GM23338 (cell line): ENCODE results near the gene STAT4. TPM values are rescaled to one million over a fixed set of nuclear protein-coding genes. Genes with fewer than 3 reads are reported as not detected.

ENCODE experiments used
- ATAC-seq: fragments of 200-7000 bp; cut with Tn5 transposase; 3 replicates; pipeline ENCODE4 v1.9.1; 2020
- DNase-seq: peaks from one replicate; pipeline ENCODE4 v3.0.0-alpha.2; 2015; ENCODE audit warnings: low spot score
- H2AFZ ChIP-seq: fragments of 200-600 bp; sonication (generic); 2 replicates; pipeline ENCODE4 v1.8.0; 2016; ENCODE audit warnings: antibody characterized with exemption, mild to moderate bottlenecking, moderate library complexity
- H3F3A ChIP-seq: fragments of 200-600 bp; sonication (generic); replicated peaks from 2 replicates; pipeline ENCODE4 v1.8.0; 2017; ENCODE audit warnings: antibody characterized with exemption, mixed run types, low read depth
- H3K27ac ChIP-seq: fragments of 200-600 bp; sonication (generic); 2 replicates; pipeline ENCODE4 v1.6.1; 2016; ENCODE audit warnings: low read depth
- H3K27me3 ChIP-seq: fragments of 200-600 bp; sonication (generic); 2 replicates; pipeline ENCODE4 v1.8.0; 2016; ENCODE audit warnings: mild to moderate bottlenecking, mixed run types, moderate library complexity; ENCODE audit not compliant: insufficient read depth
- H3K36me3 ChIP-seq: fragments of 200-600 bp; sonication (generic); 2 replicates; pipeline ENCODE4 v1.8.0; 2016; ENCODE audit warnings: mild to moderate bottlenecking; ENCODE audit not compliant: insufficient read depth
- H3K4me1 ChIP-seq: fragments of 200-600 bp; sonication (generic); 2 replicates; pipeline ENCODE4 v1.8.0; 2016; ENCODE audit warnings: mild to moderate bottlenecking, moderate library complexity; ENCODE audit not compliant: insufficient read depth
- H3K4me2 ChIP-seq: fragments of 200-600 bp; sonication (generic); 2 replicates; pipeline ENCODE4 v1.7.1; 2017; ENCODE audit warnings: mixed run types
- H3K4me3 ChIP-seq: fragments of 200-600 bp; sonication (generic); 2 replicates; pipeline ENCODE4 v1.6.1; 2016; ENCODE audit warnings: mixed run types
- H3K79me2 ChIP-seq: fragments of 200-600 bp; sonication (generic); replicated peaks from 2 replicates; pipeline ENCODE4 v1.8.0; 2017; ENCODE audit warnings: mild to moderate bottlenecking; ENCODE audit not compliant: insufficient read depth
- H3K9me2 ChIP-seq: fragments of 200-600 bp; sonication (generic); 2 replicates; pipeline ENCODE4 v1.8.0; 2017; ENCODE audit not compliant: insufficient read depth
- H4K20me1 ChIP-seq: fragments of 200-600 bp; sonication (generic); replicated peaks from 2 replicates; pipeline ENCODE4 v1.8.0; 2017; ENCODE audit warnings: mild to moderate bottlenecking; ENCODE audit not compliant: insufficient read depth
- H3K27ac Mint-ChIP-seq: 2 replicates; pipeline ENCODE4 v1.8.0; 2020; ENCODE audit warnings: inconsistent platforms, mild to moderate bottlenecking, moderate library complexity, mixed read lengths
- H3K27me3 Mint-ChIP-seq: 3 replicates; pipeline ENCODE4 v1.8.0; 2022; ENCODE audit warnings: low read depth, mild to moderate bottlenecking, moderate library complexity, mixed read lengths, inconsistent platforms; ENCODE audit not compliant: insufficient read depth, poor library complexity
- H3K36me3 Mint-ChIP-seq: 3 replicates; pipeline ENCODE4 v1.8.0; 2021; ENCODE audit warnings: low read depth, mild to moderate bottlenecking, inconsistent platforms, moderate library complexity, mixed read lengths
- H3K4me1 Mint-ChIP-seq: 3 replicates; pipeline ENCODE4 v1.8.0; 2020; ENCODE audit warnings: mild to moderate bottlenecking, inconsistent platforms, mixed read lengths
- H3K4me3 Mint-ChIP-seq: 3 replicates; pipeline ENCODE4 v1.8.0; 2021; ENCODE audit warnings: moderate library complexity, mild to moderate bottlenecking, inconsistent platforms, mixed read lengths
- H3K9me3 Mint-ChIP-seq: 3 replicates; pipeline ENCODE4 v1.8.0; 2020; ENCODE audit warnings: moderate library complexity, mild to moderate bottlenecking, inconsistent platforms, mixed read lengths
- CREB1 ChIP-seq: fragments of 250-450 bp; sonication (Bioruptor Pico); IDR thresholded peaks from 2 replicates; pipeline ENCODE4 v1.5.0; 2020; ENCODE audit warnings: low read depth, mild to moderate bottlenecking, moderate library complexity
- CTCF ChIP-seq, 2 experiments: fragments of 200-600 bp in 1 of 2; sonication (generic) in 1 of 2; conservative IDR thresholded peaks; 2 replicates each; pipeline versions ENCODE4 v1.5.1 to v1.6.1; 2016 to 2017; ENCODE audit warnings: antibody characterized with exemption in 2 of 2, low read depth in 2 of 2, mild to moderate bottlenecking in 2 of 2, moderate library complexity in 1 of 2
- ETS1 ChIP-seq: IDR thresholded peaks from 2 replicates; pipeline ENCODE4 v1.6.1; 2016; ENCODE audit warnings: antibody characterized with exemption
- EZH2 ChIP-seq: fragments of 200-600 bp; sonication (generic); IDR thresholded peaks from one replicate; pipeline ENCODE4 v1.8.0; 2017; ENCODE audit warnings: antibody characterized with exemption, mild to moderate bottlenecking, low read depth; ENCODE audit not compliant: unreplicated experiment
- EZH2phosphoT487 ChIP-seq: fragments of 200-600 bp; sonication (generic); IDR thresholded peaks from one replicate; pipeline ENCODE4 v1.8.1; 2018; ENCODE audit warnings: antibody characterized with exemption; ENCODE audit not compliant: unreplicated experiment
- JUNB ChIP-seq: IDR thresholded peaks from one replicate; pipeline ENCODE4 v1.6.1; 2016; ENCODE audit warnings: antibody characterized with exemption; ENCODE audit not compliant: unreplicated experiment
- NANOG ChIP-seq: IDR thresholded peaks from 2 replicates; pipeline ENCODE4 v1.6.1; 2016; ENCODE audit warnings: antibody characterized with exemption, borderline replicate concordance
- POLR2AphosphoS5 ChIP-seq: IDR thresholded peaks from 2 replicates; pipeline ENCODE4 v1.6.1; 2016; ENCODE audit warnings: antibody characterized with exemption, low read depth
- STAT1 ChIP-seq: IDR thresholded peaks from one replicate; pipeline ENCODE4 v1.6.1; 2016; ENCODE audit warnings: antibody characterized with exemption; ENCODE audit not compliant: unreplicated experiment
- ZNF331 ChIP-seq: fragments of 250-450 bp; sonication (Bioruptor Pico); IDR thresholded peaks from 2 replicates; pipeline ENCODE4 v1.5.0; 2020; ENCODE audit warnings: low read depth, mild to moderate bottlenecking, moderate library complexity
- ZNF462 ChIP-seq: fragments of 250-450 bp; sonication (Bioruptor Pico); IDR thresholded peaks from 2 replicates; pipeline ENCODE4 v1.5.0; 2020; ENCODE audit warnings: mild to moderate bottlenecking, moderate library complexity
- polyA plus RNA-seq: library from polyadenylated mRNA; unstranded; fragments of >200 nt; fragmentation: Nextera tagmentation; extraction: Ambion mirVana; gene quantifications from 2 replicates; pipeline ENCODE4 v1.2.1, GENCODE V29; 2016
- total RNA-seq: library from RNA; depleted of rRNA; stranded (reverse); fragments of >200 nt; shearing (Covaris generic); gene quantifications from 2 replicates; pipeline ENCODE4 v1.2.3, GENCODE V29; 2014

Gene STAT4
- total and polyA plus RNA-seq, 2 experiments from 2014 or later: 0.52 to 0.86 TPM

GRCh38 chr2:191114403-191114886, 36.3 kb downstream of the STAT4 start:
- no peaks in the 10 kb centered on the region for H3K36me3 ChIP-seq
- DNase-seq: no peak
- no peaks in the 10 kb centered on the region for H3K4me1 Mint-ChIP-seq
- H3K4me3 Mint-ChIP-seq: no peak overlapping the region
- H4K20me1 ChIP-seq: no peaks in the 10 kb centered on the region
- TF ChIP-seq EZH2 (no peak), CREB1 (CRISPR knock-in tag) (no peak), JUNB (no peak), EZH2phosphoT487 (no peak), NANOG (no peak), ZNF331 (no peak), ZNF462 (CRISPR knock-in tag) (no peak)
- H3K4me3 ChIP-seq: no peak overlapping the region
- H3K27me3 Mint-ChIP-seq: no peaks in the 10 kb centered on the region
- H3K9me3 Mint-ChIP-seq: no peaks in the 10 kb centered on the region
- no peaks in the 10 kb centered on the region for H3K4me1 ChIP-seq
- H3F3A ChIP-seq: no peaks in the 10 kb centered on the region
- no peak for ATAC-seq
- H3K79me2 ChIP-seq: no peaks in the 10 kb centered on the region
- H3K36me3 Mint-ChIP-seq: no peaks in the 10 kb centered on the region
- no peak overlapping the region for H3K4me2 ChIP-seq
- H3K27me3 ChIP-seq: no peaks in the 10 kb centered on the region
- no peaks in the 10 kb centered on the region for H3K9me2 ChIP-seq
- H3K27ac Mint-ChIP-seq: no peak overlapping the region
- H2AFZ ChIP-seq: no peak overlapping the region
- no peak overlapping the region for H3K27ac ChIP-seq

- Mint-ChIP-seq H3K36me3 (no peaks in the 10 kb centered on the region), H3K9me3 (no peaks in the 10 kb centered on the region), H3K27me3 (no peaks in the 10 kb centered on the region), H3K27ac (no peak overlapping the region), H3K4me1 (no peaks in the 10 kb centered on the region), H3K4me3 (no peak overlapping the region)
- Histone ChIP-seq H3K4me2 (no peak overlapping the region), H3K36me3 (no peaks in the 10 kb centered on the region), H3K79me2 (no peaks in the 10 kb centered on the region), H4K20me1 (no peaks in the 10 kb centered on the region), H3K27me3 (no peaks in the 10 kb centered on the region), H2AFZ (no peak overlapping the region), H3K4me3 (no peak overlapping the region), H3K9me2 (no peaks in the 10 kb centered on the region), H3K27ac (no peak overlapping the region), H3F3A (no peaks in the 10 kb centered on the region), H3K4me1 (no peaks in the 10 kb centered on the region)
- ATAC-seq (no peak), DNase-seq (no peak)
- no peak for TF ChIP-seq EZH2
- no peak for TF ChIP-seq ETS1
- no peak for TF ChIP-seq POLR2AphosphoS5
- TF ChIP-seq ZNF331: no peak
- no peak for TF ChIP-seq STAT1
- no peak for TF ChIP-seq JUNB
- TF ChIP-seq CTCF (conservative IDR thresholded peaks at IDR 0.05; ENCODE audit: low read depth in 2 of 2): no peak
Observed at GRCh38 chr2:191113761-191114160, 37.0 kb downstream of the STAT4 start.
